ENCODE results near the gene COL15A1.

GRCh38 chr9:98917746-98918487, 25.8 kb upstream of the COL15A1 start:
- TF ChIP-seq CTCF (IDR thresholded peaks at IDR 0.05; ENCODE audit: low read depth, low read length) (no peak), EZH2phosphoT487 (IDR thresholded peaks at IDR 0.05; ENCODE audit: low read depth) (no peak)
